OCI-LY3 (cell line): ENCODE results near the gene ANTXR2.

Experiments
- EZH2phosphoT487 ChIP-seq: fragments of 200-600 bp; shearing (Covaris generic); IDR thresholded peaks from 2 replicates; pipeline ENCODE4 v1.6.1; 2018; ENCODE audit warnings: antibody characterized with exemption, mixed run types, low read depth
- TF ChIP-seq, protein P1 (sequence below): fragments of 200-600, 300-600 bp; sonication (generic); IDR thresholded peaks from 2 replicates; pipeline ENCODE4 v1.5.1; 2014; ENCODE audit warnings: antibody characterized with exemption, low read length, low read depth

- TF ChIP-seq, protein P1, sequence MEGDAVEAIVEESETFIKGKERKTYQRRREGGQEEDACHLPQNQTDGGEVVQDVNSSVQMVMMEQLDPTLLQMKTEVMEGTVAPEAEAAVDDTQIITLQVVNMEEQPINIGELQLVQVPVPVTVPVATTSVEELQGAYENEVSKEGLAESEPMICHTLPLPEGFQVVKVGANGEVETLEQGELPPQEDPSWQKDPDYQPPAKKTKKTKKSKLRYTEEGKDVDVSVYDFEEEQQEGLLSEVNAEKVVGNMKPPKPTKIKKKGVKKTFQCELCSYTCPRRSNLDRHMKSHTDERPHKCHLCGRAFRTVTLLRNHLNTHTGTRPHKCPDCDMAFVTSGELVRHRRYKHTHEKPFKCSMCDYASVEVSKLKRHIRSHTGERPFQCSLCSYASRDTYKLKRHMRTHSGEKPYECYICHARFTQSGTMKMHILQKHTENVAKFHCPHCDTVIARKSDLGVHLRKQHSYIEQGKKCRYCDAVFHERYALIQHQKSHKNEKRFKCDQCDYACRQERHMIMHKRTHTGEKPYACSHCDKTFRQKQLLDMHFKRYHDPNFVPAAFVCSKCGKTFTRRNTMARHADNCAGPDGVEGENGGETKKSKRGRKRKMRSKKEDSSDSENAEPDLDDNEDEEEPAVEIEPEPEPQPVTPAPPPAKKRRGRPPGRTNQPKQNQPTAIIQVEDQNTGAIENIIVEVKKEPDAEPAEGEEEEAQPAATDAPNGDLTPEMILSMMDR: no peak
- TF ChIP-seq EZH2phosphoT487: no peak
These were observed 197.6 kb downstream of the ANTXR2 start for GRCh38 chr4:79875344-79875899.
